ENCODE results near the gene PIR. TPM values are rescaled to one million over a fixed set of nuclear protein-coding genes. Genes with fewer than 3 reads are reported as not detected.
A peak's percentile ranks its signal among the peaks of the same experiment; 100 is the strongest.

PIR gene
- total RNA-seq, 2 donors from 2014 or later: 3.1 to 3.8 TPM

DNA sequence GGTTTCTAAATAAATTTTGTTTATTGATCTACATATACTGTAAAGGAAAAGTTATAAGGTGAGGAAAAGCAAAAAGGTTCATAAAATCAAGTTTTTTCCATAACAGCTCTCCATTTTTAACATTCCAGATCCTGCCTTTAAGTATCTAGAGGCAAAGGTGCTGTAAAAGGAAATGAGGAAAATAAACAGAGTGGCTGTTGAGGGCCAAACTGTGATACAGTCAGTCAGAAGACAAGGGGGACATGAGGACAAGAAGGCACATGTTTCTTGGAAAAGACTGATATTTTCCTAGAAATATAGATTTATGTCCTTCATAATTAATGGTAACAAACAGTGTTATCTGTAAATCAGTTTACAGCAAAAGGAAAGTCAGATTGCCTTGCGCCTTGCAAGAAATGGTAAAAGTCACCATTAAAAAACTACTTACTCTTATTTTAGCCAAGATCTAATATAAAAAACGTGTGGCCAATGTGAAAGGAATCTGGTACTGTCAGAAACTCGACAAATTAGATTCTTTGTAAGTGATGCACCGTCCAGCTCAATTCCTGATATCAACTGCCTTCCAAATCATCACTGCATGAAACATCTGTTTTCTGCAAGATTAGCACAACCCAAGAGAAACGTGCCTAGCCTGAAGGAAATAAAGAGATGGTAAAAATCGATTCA, 75.0 kb downstream of the PIR start:
- no peaks in the 10 kb centered on the region for H3K4me1 Mint-ChIP-seq
- no peak overlapping the region for H3K4me3 Mint-ChIP-seq
- H3K27me3 Mint-ChIP-seq: no peaks in the 10 kb centered on the region
- no peak overlapping the region for H3K27ac Mint-ChIP-seq
- no peak for ATAC-seq (replicated peaks)
- H3K9me3 Mint-ChIP-seq: no peaks in the 10 kb centered on the region
- H3K36me3 Mint-ChIP-seq (ENCODE audit: low read depth): no peaks in the 10 kb centered on the region

DNA sequence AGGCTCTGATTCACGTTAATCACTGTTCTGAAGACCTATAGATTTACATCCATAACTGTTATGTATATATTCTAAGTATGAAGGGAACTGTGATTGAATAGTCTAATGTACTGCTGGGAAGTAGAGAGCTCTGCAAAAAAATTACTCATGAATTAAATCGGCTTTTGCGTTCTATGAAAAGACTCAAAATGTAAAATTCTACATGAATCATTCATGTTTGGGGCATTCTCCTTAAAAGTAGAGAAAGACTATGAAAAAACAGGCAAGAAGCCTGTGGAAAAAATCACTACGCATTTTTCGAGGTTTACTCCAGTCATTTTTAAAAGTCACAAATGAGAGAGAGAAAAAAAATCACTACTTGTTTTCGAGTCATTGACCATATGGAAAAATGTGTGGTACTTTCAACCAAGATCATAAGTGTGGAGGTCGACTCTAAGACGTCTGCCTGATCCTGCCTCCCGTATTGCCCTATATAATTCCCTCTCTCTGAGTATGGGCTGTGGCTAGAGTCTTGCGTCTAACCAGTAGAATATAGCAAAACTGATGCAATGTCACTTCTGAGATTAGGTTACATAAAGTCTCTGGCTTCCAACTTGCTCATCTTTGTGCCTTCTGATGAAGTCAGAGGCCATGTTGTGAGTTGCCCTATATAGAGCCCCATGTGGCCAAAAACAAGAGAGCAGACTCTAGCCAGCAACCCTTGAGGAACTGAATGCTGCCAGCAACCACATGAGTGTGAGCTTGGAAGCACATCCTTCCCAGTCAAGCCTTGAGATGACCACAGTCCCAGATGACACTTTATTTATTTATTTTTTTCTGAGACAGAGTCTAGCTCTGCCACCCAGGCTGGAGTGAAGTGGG, 76.8 kb downstream of the PIR start:
- peak; percentile 69 for ATAC-seq (replicated peaks)
- Mint-ChIP-seq H3K27ac (no peak overlapping the region), H3K36me3 (ENCODE audit: low read depth) (no peaks in the 10 kb centered on the region), H3K9me3 (no peaks in the 10 kb centered on the region), H3K4me3 (no peak overlapping the region), H3K4me1 (no peaks in the 10 kb centered on the region), H3K27me3 (peaks cover 3% of the 10 kb centered on the region)

- Mint-ChIP-seq H3K9me3 (no peaks in the 10 kb centered on the region), H3K27ac (no peak overlapping the region), H3K36me3 (ENCODE audit: low read depth) (no peaks in the 10 kb centered on the region), H3K27me3 (peaks cover 3% of the 10 kb centered on the region), H3K4me1 (no peaks in the 10 kb centered on the region), H3K4me3 (no peak overlapping the region)
- ATAC-seq (replicated peaks): no peak
These were observed 80.0 kb downstream of the PIR start for GRCh38 chrX:15413101-15413500.

DNA sequence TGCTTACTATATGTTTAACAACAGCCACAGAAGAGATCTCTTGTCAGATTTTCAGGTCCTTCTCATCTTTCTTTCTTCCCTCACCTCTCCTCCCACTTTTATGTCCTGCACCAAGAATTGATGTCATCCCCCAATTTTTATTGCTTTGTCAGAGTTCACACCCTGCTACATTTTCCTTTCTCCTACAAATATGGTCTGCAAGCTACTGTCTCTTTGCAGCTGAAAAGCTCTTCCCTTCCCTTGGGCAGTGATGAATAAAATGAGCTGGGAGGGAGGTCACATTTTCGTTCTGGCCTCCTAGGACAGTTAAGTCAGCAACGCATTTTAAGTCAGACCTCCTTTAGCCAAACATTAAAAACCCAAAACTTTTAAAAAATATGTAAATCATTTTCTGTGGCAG, 82.2 kb downstream of the PIR start:
- no peak for ATAC-seq (replicated peaks)
- Mint-ChIP-seq H3K9me3 (no peaks in the 10 kb centered on the region), H3K4me1 (no peaks in the 10 kb centered on the region), H3K4me3 (no peak overlapping the region), H3K27me3 (peaks cover 3% of the 10 kb centered on the region), H3K27ac (no peak overlapping the region), H3K36me3 (ENCODE audit: low read depth) (no peaks in the 10 kb centered on the region)

GRCh38 chrX:15410430-15410829, 82.7 kb downstream of the PIR start:
- Mint-ChIP-seq H3K27ac (no peak overlapping the region), H3K4me3 (no peak overlapping the region), H3K4me1 (no peaks in the 10 kb centered on the region), H3K27me3 (peaks cover 3% of the 10 kb centered on the region), H3K9me3 (no peaks in the 10 kb centered on the region), H3K36me3 (ENCODE audit: low read depth) (no peaks in the 10 kb centered on the region)
- no peak for ATAC-seq (replicated peaks)

DNA sequence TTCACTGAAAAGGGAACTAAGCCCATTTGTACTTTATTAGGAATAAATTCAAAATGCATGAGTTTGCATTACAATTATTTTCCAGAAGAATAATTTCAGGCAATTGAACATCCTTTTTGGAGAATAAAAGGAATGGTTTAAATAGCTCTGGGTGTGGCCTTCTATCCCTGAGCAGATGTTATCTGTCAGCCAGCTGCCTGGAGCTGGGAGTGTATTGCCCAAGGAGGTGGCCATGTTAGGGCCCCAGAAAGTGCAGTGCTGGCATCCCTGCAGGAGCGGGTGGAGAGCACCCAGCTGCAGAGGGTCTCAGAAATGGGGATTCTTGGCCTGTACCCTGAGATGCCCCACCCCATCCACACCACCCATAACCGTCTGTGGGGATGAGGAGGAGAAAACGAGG, 87.3 kb downstream of the PIR start:
- Mint-ChIP-seq H3K27me3 (no peaks in the 10 kb centered on the region), H3K9me3 (no peaks in the 10 kb centered on the region), H3K27ac (no peak overlapping the region), H3K4me1 (no peaks in the 10 kb centered on the region), H3K36me3 (ENCODE audit: low read depth) (no peaks in the 10 kb centered on the region), H3K4me3 (no peak overlapping the region)
- no peak for ATAC-seq (replicated peaks)

DNA sequence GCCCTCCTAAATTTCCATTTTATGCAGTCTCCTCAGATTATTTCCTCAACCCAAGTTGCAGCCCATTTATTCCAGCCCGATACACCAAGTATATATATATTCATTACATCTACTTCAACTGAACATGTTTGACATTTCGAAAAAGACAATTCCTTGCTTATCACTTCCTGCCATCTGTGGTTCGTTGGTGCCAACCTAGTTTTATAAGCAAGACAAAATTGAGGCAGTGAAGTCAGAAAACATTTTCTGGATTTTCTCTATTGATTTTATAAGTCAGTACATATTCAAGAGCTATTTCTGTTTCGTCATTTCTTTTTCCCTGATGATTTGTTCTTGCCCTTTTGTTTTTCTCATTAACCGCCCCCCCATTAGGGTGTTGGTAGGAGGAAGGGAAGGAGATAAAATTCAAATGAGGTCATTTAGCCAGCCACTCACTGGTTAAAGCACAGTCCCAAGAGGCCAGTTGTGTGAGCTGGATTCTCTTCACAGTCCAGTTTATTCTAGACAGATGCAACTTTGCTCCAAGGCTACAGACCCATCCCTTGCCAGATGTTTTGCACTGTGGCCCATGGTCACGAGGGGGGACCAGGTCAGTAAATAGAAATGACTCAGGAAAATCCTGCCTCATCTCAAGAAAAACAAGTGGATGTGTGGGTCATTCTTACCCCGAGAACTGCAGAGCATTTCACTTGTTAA, 88.6 kb downstream of the PIR start:
- no peak overlapping the region for H3K27ac Mint-ChIP-seq
- H3K9me3 Mint-ChIP-seq: no peaks in the 10 kb centered on the region
- H3K4me1 Mint-ChIP-seq: no peaks in the 10 kb centered on the region
- no peaks in the 10 kb centered on the region for H3K36me3 Mint-ChIP-seq (ENCODE audit: low read depth)
- no peaks in the 10 kb centered on the region for H3K27me3 Mint-ChIP-seq
- no peak for ATAC-seq (replicated peaks)
- H3K4me3 Mint-ChIP-seq: no peak overlapping the region

DNA sequence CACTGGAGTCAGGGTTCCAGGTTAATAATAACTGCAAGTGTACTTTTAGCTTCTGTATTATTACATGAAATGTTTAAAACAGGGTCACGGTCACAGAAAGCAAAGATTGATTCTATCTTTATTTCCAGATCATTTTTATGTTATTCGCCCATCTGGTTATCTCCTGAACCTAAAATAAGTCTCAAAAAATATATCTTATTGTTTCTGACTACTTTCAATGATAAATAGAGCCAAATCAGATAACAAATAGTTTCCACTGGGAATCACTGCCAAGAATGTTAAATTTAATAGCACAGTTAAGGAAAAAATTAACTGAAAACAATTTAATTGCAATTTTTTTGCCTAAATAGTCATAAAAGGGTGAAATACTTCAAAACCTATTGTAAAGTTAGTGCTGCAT, 91.8 kb downstream of the PIR start:
- H3K27ac Mint-ChIP-seq: no peak overlapping the region
- ATAC-seq (replicated peaks): no peak
- no peaks in the 10 kb centered on the region for H3K4me1 Mint-ChIP-seq
- H3K27me3 Mint-ChIP-seq: peaks cover 3% of the 10 kb centered on the region
- H3K4me3 Mint-ChIP-seq: no peak overlapping the region
- H3K9me3 Mint-ChIP-seq: no peaks in the 10 kb centered on the region
- no peaks in the 10 kb centered on the region for H3K36me3 Mint-ChIP-seq (ENCODE audit: low read depth)

DNA sequence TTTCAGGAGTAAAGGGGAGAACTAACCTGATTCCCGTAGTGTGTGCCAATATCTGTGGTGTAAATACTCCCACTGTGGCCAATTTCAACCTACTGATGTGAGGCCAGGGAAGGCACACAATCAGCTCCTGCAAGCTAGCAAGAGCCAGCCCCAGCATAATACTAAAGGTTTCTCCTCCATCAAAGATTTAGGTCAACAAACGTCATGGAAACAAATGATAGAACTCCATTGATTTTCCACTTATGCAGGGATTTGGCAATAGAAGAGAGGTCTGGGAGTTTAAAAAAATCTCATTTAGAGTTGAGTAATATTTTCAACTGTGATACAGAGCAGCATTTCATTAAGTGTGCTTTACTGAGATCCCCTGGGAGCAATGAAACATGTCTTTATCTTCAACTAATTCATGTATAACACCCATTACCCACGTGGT, 93.2 kb downstream of the PIR start:
- Mint-ChIP-seq H3K27ac (no peak overlapping the region), H3K4me3 (no peak overlapping the region), H3K4me1 (no peaks in the 10 kb centered on the region), H3K36me3 (ENCODE audit: low read depth) (no peaks in the 10 kb centered on the region), H3K27me3 (peaks cover 3% of the 10 kb centered on the region), H3K9me3 (no peaks in the 10 kb centered on the region)
- no peak for ATAC-seq (replicated peaks)

- H3K4me3 Mint-ChIP-seq: no peak overlapping the region
- H3K27me3 Mint-ChIP-seq: peaks cover 3% of the 10 kb centered on the region
- no peaks in the 10 kb centered on the region for H3K36me3 Mint-ChIP-seq (ENCODE audit: low read depth)
- no peaks in the 10 kb centered on the region for H3K9me3 Mint-ChIP-seq
- no peaks in the 10 kb centered on the region for H3K4me1 Mint-ChIP-seq
- no peak overlapping the region for H3K27ac Mint-ChIP-seq
- ATAC-seq (replicated peaks): no peak
These were observed 94.3 kb downstream of the PIR start for GRCh38 chrX:15398874-15399273.

DNA sequence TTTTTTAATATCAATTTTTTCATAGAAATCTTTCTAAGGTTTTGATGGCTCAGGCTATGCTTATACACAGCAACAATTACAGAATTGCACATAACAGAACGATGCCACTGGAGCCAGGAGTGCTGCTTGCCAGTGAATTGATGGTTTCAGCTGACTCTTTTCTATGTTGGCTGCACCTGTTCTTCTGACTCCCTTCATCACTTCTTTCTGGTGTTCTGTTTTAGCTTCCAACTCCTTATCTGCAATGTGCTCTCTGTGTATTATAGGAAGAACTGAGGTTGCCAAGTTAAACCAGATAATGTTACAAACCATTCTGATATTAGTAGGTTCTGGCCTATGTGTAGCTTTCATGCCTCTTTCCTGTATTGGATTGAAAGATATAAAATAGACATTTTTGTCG, 97.3 kb downstream of the PIR start:
- no peaks in the 10 kb centered on the region for H3K9me3 Mint-ChIP-seq
- ATAC-seq (replicated peaks): no peak
- H3K4me3 Mint-ChIP-seq: no peak overlapping the region
- peaks cover 3% of the 10 kb centered on the region for H3K27me3 Mint-ChIP-seq
- no peaks in the 10 kb centered on the region for H3K36me3 Mint-ChIP-seq (ENCODE audit: low read depth)
- H3K27ac Mint-ChIP-seq: no peak overlapping the region
- H3K4me1 Mint-ChIP-seq: no peaks in the 10 kb centered on the region

- H3K27me3 Mint-ChIP-seq: no peaks in the 10 kb centered on the region
- H3K27ac Mint-ChIP-seq: no peak overlapping the region
- no peak for ATAC-seq (replicated peaks)
- no peak overlapping the region for H3K4me3 Mint-ChIP-seq
- H3K4me1 Mint-ChIP-seq: no peaks in the 10 kb centered on the region
- no peaks in the 10 kb centered on the region for H3K9me3 Mint-ChIP-seq
- no peaks in the 10 kb centered on the region for H3K36me3 Mint-ChIP-seq (ENCODE audit: low read depth)
These were observed 101.3 kb downstream of the PIR start for GRCh38 chrX:15391850-15392249.

GRCh38 chrX:15384304-15384703, 108.8 kb downstream of the PIR start, which contains the start of gene VEGFD:
VEGFD (minus strand) TSS chrX:15384413; CDS start chrX:15383946, 467 bp downstream.
- Mint-ChIP-seq H3K9me3 (no peaks in the 10 kb centered on the region), H3K4me3 (no peak within 1 kb of the TSS), H3K4me1 (no peaks in the 10 kb centered on the region), H3K27ac (no peak within 1 kb of the TSS), H3K27me3 (no peaks in the 10 kb centered on the region), H3K36me3 (ENCODE audit: low read depth) (no peaks in the 10 kb centered on the region)
- ATAC-seq (replicated peaks): no peak

DNA sequence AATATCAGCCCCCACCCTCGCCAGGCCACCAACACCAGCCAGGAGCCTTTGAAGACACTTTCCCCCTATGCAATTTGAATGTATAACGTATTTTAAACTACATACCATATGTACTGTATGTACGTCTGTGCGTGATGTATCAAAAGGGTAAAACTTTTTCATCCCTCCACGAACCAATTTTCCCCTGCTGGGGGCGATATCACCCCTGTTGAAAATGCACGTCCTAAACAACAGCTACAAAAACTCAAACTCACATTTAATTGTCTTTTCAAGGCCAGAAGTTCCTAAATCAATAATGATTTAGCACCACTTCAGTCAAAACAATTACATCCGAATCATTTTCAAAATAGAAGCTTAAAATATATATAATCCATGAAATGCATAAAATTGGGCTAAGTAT, 110.3 kb downstream of the PIR start:
- H3K27me3 Mint-ChIP-seq: no peaks in the 10 kb centered on the region
- H3K4me3 Mint-ChIP-seq: no peak overlapping the region
- no peaks in the 10 kb centered on the region for H3K4me1 Mint-ChIP-seq
- no peaks in the 10 kb centered on the region for H3K9me3 Mint-ChIP-seq
- no peak for ATAC-seq (replicated peaks)
- H3K36me3 Mint-ChIP-seq (ENCODE audit: low read depth): no peaks in the 10 kb centered on the region
- H3K27ac Mint-ChIP-seq: no peak overlapping the region

- H3K27me3 Mint-ChIP-seq: peaks cover 6% of the 10 kb centered on the region
- no peak overlapping the region for H3K27ac Mint-ChIP-seq
- no peaks in the 10 kb centered on the region for H3K36me3 Mint-ChIP-seq (ENCODE audit: low read depth)
- no peak for ATAC-seq (replicated peaks)
- H3K9me3 Mint-ChIP-seq: no peaks in the 10 kb centered on the region
- H3K4me1 Mint-ChIP-seq: no peaks in the 10 kb centered on the region
- no peak overlapping the region for H3K4me3 Mint-ChIP-seq
These were observed 116.2 kb downstream of the PIR start for GRCh38 chrX:15376956-15377355.

Measured in activated T-helper 17 cell treated with anti-CD3 and anti-CD28 coated beads, Interleukin-2, amount 50 U/mL, for 72 hours (primary cell).